Measurements from ENCODE around the gene PRKN. TPM values are rescaled to one million over a fixed set of nuclear protein-coding genes. Genes with fewer than 3 reads are reported as not detected.

Gene PRKN
- total and polyA plus RNA-seq, 2 experiments from 2014 or later = 11.7 to 28.1 TPM

GRCh38 chr6:161682982-161683381 lies 1044.6 kb downstream of the PRKN start:
- no peaks in the 10 kb centered on the region for H3K9me3 ChIP-seq (ENCODE audit: low read depth)
- no peak for TF ChIP-seq CTCF (IDR thresholded peaks at IDR 0.05; ENCODE audit: low read depth, low read length)
- H3K4me3 ChIP-seq = no peak overlapping the region
- no peaks in the 10 kb centered on the region for H3K27me3 ChIP-seq
- H3K27ac ChIP-seq = no peak overlapping the region
- H3K4me1 ChIP-seq (ENCODE audit: low read depth) = no peaks in the 10 kb centered on the region
- no peak for DNase-seq (ENCODE audit: low read depth in 1 of 2, low spot score in 1 of 2)
- no peaks in the 10 kb centered on the region for H3K36me3 ChIP-seq

- no peak for TF ChIP-seq CTCF (IDR thresholded peaks at IDR 0.05; ENCODE audit: low read depth, low read length)
- H3K4me3 ChIP-seq = no peak overlapping the region
- no peaks in the 10 kb centered on the region for H3K27me3 ChIP-seq
- no peak overlapping the region for H3K27ac ChIP-seq
- H3K4me1 ChIP-seq (ENCODE audit: low read depth) = no peaks in the 10 kb centered on the region
- no peak for DNase-seq (ENCODE audit: low read depth in 1 of 2, low spot score in 1 of 2)
- H3K36me3 ChIP-seq = no peaks in the 10 kb centered on the region
- no peaks in the 10 kb centered on the region for H3K9me3 ChIP-seq (ENCODE audit: low read depth)
These were observed 1047.5 kb downstream of the PRKN start for GRCh38 chr6:161679980-161680538.

- H3K9me3 ChIP-seq (ENCODE audit: low read depth) = no peaks in the 10 kb centered on the region
These were observed 1050.4 kb downstream of the PRKN start for GRCh38 chr6:161677188-161677587.

GRCh38 chr6:161676586-161676985 lies 1051.0 kb downstream of the PRKN start:
- H3K36me3 ChIP-seq = no peaks in the 10 kb centered on the region
- TF ChIP-seq CTCF (IDR thresholded peaks at IDR 0.05; ENCODE audit: low read depth, low read length) = no peak
- H3K9me3 ChIP-seq (ENCODE audit: low read depth) = no peaks in the 10 kb centered on the region
- H3K4me1 ChIP-seq (ENCODE audit: low read depth) = no peaks in the 10 kb centered on the region
- no peaks in the 10 kb centered on the region for H3K27me3 ChIP-seq
- DNase-seq (ENCODE audit: low read depth in 1 of 2, low spot score in 1 of 2) = no peak
- H3K27ac ChIP-seq = no peak overlapping the region
- H3K4me3 ChIP-seq = no peak overlapping the region

More at GRCh38 chr6:161677188-161677587, 1050.4 kb downstream of the PRKN start:
- Histone ChIP-seq H3K4me3 (no peak overlapping the region), H3K27ac (no peak overlapping the region), H3K27me3 (no peaks in the 10 kb centered on the region), H3K36me3 (no peaks in the 10 kb centered on the region), H3K4me1 (ENCODE audit: low read depth) (no peaks in the 10 kb centered on the region)
- no peak for DNase-seq (ENCODE audit: low read depth in 1 of 2, low spot score in 1 of 2)
- TF ChIP-seq CTCF (IDR thresholded peaks at IDR 0.05; ENCODE audit: low read depth, low read length) = no peak

GRCh38 chr6:161674930-161675682 lies 1052.5 kb downstream of the PRKN start:
- no peaks in the 10 kb centered on the region for H3K4me1 ChIP-seq (ENCODE audit: low read depth)
- TF ChIP-seq CTCF (IDR thresholded peaks at IDR 0.05; ENCODE audit: low read depth, low read length) = no peak
- no peak overlapping the region for H3K4me3 ChIP-seq
- DNase-seq (ENCODE audit: low read depth in 1 of 2, low spot score in 1 of 2) = no peak
- H3K36me3 ChIP-seq = no peaks in the 10 kb centered on the region
- no peaks in the 10 kb centered on the region for H3K9me3 ChIP-seq (ENCODE audit: low read depth)
- H3K27ac ChIP-seq = no peak overlapping the region
- no peaks in the 10 kb centered on the region for H3K27me3 ChIP-seq
